GM18511 (cell line): ENCODE data around the gene CLSTN1.
"Not testable (repeated sequence)": the region's sequence is repeated elsewhere in the genome, so short reads cannot be mapped to it uniquely, and the experiment has no call there.

Source experiments
- ATAC-seq: cut with Tn5 transposase; IDR thresholded peaks from one replicate; pipeline ENCODE4 v1.9.1; 2021; ENCODE audit warnings: mild to moderate bottlenecking, moderate library complexity; ENCODE audit not compliant: unreplicated experiment

Gene CLSTN1

GRCh38 chr1:9717193-9718005 lies 106.4 kb downstream of the CLSTN1 start:
- peak; percentile 84 for ATAC-seq

GRCh38 chr1:9716404-9717192 lies 107.2 kb downstream of the CLSTN1 start:
- ATAC-seq, result no peak

- ATAC-seq, result no peak
These were observed 108.1 kb downstream of the CLSTN1 start for GRCh38 chr1:9715536-9716226.

GRCh38 chr1:9714257-9714718 lies 109.5 kb downstream of the CLSTN1 start:
- no peak for ATAC-seq

- not testable (repeated sequence) for ATAC-seq
These were observed 111.0 kb downstream of the CLSTN1 start for GRCh38 chr1:9712767-9713166.

GRCh38 chr1:9711466-9712020 lies 112.2 kb downstream of the CLSTN1 start:
- no peak for ATAC-seq

- ATAC-seq, result no peak
These were observed 113.7 kb downstream of the CLSTN1 start for GRCh38 chr1:9710037-9710436.

- no peak for ATAC-seq
These were observed 117.6 kb downstream of the CLSTN1 start for GRCh38 chr1:9706178-9706577.

GRCh38 chr1:9705337-9706093 lies 118.2 kb downstream of the CLSTN1 start:
- no peak for ATAC-seq

GRCh38 chr1:9703681-9704080 lies 120.1 kb downstream of the CLSTN1 start:
- no peak for ATAC-seq

- ATAC-seq, result no peak
These were observed 120.6 kb downstream of the CLSTN1 start for GRCh38 chr1:9703165-9703509.

GRCh38 chr1:9701665-9702064 lies 122.1 kb downstream of the CLSTN1 start:
- no peak for ATAC-seq

GRCh38 chr1:9700340-9700739 lies 123.4 kb downstream of the CLSTN1 start:
- ATAC-seq, result no peak

- no peak for ATAC-seq
These were observed 124.4 kb downstream of the CLSTN1 start for GRCh38 chr1:9699361-9699760.

- no peak for ATAC-seq
These were observed 127.0 kb downstream of the CLSTN1 start for GRCh38 chr1:9696793-9697192.

GRCh38 chr1:9691691-9692090 lies 132.1 kb downstream of the CLSTN1 start:
- ATAC-seq, result no peak

- ATAC-seq, result no peak
These were observed 132.7 kb downstream of the CLSTN1 start for GRCh38 chr1:9691108-9691445.

- ATAC-seq, result no peak
These were observed 133.2 kb downstream of the CLSTN1 start for GRCh38 chr1:9690440-9691107.

GRCh38 chr1:9689971-9690381 lies 133.8 kb downstream of the CLSTN1 start:
- no peak for ATAC-seq
